HG02763 (cell line): ENCODE measurements around the gene CEP104.
"Not testable (repeated sequence)": the region's sequence is repeated elsewhere in the genome, so short reads cannot be mapped to it uniquely, and the experiment has no call there.

Experiments
- ATAC-seq: cut with Tn5 transposase; IDR thresholded peaks from one replicate; pipeline ENCODE4 v1.9.1; 2021; ENCODE audit warnings: mild to moderate bottlenecking, moderate library complexity; ENCODE audit not compliant: unreplicated experiment

CEP104 gene

DNA sequence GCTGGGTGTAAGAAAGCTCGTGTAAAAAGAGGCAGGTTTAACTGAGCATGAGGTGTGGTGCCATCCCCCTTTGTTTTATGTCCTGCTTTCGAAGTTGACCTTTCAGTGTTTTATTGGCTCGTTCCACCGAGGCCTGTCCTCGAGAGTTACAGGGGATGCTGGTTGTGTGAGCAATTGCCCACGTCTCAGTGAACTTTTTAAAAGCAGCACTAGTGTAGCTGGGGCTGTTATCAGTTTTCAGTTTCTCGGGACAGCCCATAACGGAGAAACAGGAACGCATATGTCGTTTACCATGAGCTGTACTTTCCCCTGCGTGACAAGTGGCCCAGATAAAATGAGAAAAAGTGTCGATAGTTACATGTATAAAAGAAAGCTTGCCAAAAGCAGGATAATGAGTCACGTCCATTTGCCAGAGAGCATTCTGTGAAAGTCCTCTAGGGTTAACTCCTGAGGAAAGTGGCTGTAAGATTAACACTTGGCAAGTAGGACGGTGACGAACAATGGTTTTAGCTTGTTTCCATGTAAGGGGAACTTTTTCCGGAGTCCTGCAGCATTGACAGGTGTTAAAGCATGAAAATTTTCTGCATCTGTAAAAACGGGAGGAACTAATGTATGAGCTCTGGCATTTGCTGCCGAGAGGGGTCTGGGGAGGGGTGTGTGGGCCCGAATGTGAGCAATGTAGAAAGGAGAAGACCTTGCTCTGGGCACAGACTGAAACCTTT is 52.9 kb downstream of the CEP104 start:
- ATAC-seq = no peak

DNA sequence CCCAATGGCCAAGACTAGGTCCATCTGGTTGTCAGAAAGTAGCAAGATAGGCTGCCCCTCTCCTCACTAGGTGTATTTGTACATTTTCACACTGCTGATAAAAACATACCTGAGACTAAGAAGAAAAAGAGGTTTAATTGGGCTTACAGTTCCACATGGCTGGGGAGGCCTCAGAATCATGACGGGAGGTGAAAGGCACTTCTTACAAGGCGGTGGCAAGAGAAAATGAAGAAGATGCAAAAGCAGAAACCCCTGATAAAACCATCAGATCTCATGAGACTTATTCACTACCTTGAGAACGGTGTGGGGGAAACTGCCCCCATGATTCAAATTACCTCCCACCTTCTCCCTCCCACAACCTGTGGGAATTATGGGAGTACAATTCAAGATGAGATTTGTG is 56.2 kb downstream of the CEP104 start:
- ATAC-seq = not testable (repeated sequence)

- ATAC-seq = no peak
Observed at GRCh38 chr1:3799976-3800685, 56.9 kb downstream of the CEP104 start.

GRCh38 chr1:3796215-3797061 is 60.6 kb downstream of the CEP104 start, which contains the start of gene LRRC47:
TSS of gene LRRC47 (minus strand) at chr1:3796498. CDS start at chr1:3796476, 22 bp downstream.
- ATAC-seq = peak; percentile 91

DNA sequence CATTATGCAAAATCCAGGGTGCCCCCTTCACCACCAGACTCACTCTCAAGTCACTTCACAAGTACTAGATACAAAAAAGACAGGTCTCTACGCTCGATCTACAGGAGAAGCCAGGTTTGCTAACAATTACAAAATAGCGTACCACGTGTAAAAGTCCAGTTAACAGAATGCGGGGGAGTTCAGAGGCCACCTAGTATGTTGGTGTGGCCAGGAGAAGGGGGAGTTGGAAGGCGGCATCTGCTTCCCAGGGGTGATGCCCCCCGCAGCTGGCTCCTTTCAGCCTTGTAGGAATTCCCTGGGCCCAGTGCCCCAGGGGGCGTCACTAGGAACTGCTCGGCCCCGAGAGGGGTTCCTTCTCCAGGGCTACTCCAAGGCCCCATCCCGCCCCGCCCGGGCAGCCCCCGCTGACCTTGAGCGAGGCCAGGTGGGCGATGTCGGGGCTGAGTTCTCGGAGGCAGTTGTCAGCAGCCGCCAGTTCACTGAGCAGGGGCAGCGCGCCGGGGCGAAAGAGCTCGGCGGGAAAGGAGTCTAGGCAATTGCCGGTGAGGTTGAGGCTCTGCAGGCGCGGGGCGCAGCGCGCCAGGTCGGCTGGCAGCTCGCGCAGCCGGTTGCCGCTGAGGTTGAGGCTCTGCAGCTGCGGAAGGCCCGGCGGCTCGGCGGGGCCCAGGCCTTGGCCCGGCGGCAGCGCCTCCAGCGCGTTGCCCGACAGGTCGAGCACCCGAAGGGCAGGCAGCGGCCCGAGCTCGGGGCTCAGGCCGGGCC is 61.4 kb downstream of the CEP104 start:
- no peak for ATAC-seq

DNA sequence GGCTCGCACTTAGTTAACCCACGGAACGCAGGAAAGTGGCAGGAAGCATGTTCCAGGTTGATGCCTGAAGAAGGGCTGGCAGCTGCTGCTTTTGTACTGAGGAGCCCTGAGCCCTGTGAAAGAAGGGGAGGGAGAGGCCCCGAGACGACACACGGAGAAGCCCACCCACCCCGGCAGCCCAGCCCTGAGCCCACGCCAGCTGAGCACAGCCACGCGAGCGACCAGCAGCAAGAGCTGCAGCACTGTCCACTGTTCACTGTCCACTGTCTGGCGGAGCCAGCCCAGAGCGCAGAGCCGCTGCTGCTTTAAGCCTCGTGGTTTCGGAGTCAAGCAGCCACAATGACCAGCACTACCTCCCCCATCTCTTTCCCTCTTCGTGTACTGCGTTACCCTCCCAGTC is 66.1 kb downstream of the CEP104 start:
- no peak for ATAC-seq

DNA sequence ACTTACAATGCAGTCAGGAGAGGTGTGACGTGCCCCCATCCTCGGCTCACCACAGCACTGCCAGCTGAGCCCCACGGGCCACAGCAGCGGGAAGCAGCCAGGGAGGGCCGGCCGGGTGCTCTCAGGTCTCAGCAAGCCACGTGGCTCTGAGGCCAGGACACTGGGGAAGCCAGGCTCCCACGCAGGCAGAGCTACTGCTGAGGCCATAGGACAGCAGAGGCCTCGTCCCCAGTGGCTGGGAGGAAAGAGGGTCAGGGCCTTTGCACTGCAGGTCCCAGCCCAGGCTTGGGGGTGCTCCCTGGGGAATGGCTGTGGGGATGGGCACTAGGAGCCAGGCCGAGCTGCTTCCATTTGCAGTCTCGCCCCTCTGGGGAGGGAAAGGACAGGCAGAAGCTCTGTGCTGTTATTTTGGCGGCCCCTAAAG is 66.5 kb downstream of the CEP104 start:
- ATAC-seq = no peak

- no peak for ATAC-seq
Observed at GRCh38 chr1:3789421-3790300, 67.3 kb downstream of the CEP104 start.

DNA sequence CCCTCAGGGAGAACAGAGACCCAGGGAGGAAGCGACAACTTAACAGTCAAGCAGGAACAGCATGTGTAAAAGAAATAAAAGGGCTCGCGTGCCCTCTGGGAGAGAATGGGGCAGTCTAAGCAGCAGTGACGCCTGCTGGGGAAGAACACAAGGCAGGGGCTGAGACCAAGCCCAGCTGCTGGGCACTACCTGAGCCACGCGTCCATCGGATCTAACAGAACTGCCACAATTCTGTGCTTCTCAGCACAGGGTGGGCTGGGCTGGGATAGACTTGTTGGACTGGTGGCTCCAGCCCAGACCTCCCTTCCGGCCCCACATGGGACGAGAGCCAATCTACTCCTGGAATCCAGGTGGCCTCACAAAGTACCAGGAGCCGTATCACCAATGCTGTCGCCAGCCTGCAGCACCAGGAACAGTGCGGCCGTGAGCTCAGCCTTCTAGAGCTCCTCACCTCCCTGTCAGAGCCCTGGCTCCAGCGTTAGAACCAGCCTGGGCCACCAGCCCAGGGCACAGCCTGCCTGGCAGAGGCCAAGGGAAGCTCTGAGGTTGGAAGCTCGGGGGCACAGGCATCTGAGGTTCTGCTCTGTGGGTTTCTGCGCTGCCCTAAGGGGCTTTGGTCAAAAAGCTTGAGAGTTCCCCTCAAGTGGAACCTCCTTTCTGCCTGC is 68.1 kb downstream of the CEP104 start:
- ATAC-seq = no peak

DNA sequence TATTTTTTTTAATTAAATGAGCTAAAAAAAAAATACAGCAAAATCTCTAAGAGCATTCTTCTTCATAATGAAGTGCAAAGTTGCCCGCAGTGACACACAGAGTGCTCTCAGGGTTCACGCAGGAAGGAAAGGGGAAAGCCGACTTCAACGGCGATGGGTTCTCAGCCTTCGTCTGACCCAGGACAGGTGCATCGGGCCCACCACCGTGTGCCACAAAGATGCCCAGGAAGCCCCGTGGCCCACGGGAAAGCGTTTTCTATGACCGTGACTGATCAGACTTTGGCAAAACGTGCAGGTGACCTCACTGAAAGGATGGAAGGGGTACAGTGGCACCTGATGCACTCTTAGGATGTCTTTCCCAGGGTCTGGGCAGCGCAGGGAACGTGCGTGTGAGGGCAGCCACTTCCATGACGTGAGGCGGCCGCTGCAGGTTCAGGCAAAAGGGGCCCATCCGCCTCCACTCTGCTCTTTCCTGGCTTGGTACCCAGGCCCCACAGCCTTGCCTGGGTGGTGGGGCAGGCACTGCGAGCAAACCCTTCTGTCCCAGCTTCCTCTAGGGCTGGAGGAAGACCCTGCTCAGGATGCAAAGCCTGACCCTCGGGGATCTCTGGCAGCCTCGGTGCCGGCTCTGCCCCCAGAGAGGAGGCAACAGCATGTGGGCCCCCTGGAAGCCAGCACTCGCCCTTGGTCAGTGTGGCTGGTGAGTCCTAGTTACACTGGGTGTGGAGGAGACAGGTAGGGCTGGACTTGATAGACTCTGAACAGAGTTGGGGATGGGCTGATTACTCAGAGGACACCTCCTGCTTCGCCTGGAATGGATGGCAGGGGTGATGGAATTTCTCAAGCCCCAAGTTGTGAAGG is 69.0 kb downstream of the CEP104 start:
- no peak for ATAC-seq

DNA sequence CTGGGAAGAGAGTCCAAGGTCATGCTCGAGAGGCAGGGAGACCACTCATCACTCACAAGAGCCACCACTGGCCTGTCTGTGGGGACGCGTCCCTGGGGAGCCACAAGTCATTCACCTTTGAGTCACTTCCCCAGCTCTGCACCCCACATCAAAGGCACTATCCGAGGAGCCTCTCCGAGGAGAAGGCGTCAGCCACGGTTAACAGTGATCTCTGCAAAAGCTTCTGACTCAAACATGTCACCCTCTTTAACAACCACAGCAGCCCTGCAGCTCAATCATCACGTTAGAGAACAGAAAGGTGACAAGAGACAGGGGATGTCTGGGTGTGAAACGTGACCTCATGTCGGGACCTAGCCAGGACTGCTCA is 69.7 kb downstream of the CEP104 start:
- no peak for ATAC-seq

DNA sequence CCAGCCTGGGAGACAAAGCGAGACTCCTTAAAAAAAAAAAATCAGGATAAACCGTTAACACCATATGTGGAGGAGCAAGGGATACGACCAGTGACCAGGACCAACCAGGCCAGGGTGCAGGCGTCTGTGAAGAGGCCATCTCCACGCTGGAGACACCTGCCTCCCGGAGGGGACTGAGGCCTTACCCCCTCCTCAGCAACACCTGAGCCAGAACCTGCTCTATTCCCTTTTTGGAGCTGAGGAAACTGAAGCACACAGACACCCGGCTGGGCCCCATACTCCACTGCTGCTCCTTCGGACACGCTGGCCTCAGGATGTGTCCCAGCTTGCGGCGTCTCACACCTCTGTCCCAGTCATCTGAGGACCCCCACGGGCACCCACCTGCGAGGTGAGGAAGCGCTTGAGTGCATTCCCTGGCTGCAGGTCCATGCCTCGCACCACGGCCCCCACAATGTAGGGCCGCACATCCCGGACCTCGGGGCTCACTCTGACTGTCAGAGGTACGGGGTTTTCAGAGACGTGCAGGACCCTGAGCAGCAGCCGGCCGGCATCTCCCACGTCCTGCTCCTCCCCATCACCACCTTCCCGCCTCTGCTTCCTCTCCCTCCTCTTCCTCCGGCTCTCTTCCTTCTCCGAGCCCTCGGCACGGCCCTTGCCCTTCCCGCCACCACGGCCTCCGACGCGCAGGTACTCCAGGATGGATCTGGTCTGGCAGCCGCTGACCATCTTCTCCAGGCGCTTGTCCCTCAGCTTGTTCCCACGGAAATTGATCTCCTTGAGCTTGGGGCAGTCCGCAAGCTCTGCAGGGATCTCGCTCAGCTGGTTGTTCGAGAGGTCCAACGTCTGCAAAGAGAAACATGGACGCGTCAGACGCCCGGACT is 70.3 kb downstream of the CEP104 start:
- no peak for ATAC-seq

GRCh38 chr1:3785456-3786157 is 71.4 kb downstream of the CEP104 start:
- ATAC-seq = no peak

GRCh38 chr1:3785045-3785444 is 72.0 kb downstream of the CEP104 start:
- ATAC-seq = no peak

DNA sequence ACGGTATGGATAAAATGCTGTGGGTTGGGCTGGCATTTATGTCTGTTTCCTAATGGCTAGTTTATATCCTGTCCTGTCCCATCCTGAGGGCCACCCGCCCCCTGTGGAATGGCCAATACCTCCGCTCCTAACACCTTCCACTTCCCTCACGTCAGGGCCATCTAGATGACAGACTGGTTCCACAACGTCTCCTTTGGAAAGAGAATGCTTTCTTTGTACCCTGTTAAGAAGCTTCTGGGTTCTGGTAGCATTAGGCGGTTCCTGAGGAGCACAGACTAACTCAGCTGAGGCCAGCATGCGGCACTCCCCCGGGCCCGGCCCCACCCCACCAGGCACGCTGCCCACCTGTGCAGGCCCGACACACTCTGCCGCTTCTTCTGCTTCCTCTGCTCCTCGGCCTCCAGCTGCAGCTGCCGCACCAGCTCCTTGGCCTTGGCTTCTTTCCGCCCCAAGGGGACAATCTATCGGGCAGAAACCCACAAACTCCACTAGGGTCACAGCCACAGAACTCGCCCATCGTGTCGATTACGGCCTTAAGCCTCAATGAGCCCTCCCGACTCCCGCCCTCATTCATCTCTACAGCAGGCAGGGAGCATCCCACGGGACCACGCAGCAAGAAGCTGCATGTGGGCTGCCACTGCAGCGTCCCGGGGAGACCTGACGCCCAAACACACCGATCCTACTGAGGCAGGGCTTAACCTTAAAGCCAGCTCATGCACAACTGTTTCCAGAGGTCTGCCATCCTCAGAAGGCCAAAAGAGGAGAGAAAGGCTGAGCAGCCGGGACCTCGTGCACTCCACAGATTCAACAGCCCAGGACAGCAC is 73.1 kb downstream of the CEP104 start:
- ATAC-seq = no peak

GRCh38 chr1:3780901-3781300 is 76.1 kb downstream of the CEP104 start:
- ATAC-seq = no peak
